ENCODE measurements around the gene AUTS2.

- no peak for TF ChIP-seq L3MBTL2 (conservative IDR thresholded peaks at IDR 0.05)
- no peak for TF ChIP-seq SUZ12 (IDR thresholded peaks at IDR 0.05)
- no peak for TF ChIP-seq SP1 (IDR thresholded peaks at IDR 0.05)
- no peak for TF ChIP-seq FOXM1 (IDR thresholded peaks at IDR 0.05; ENCODE audit: borderline replicate concordance)
- no peak for TF ChIP-seq ZNF384 (IDR thresholded peaks at IDR 0.05)
- no peak for TF ChIP-seq ELF4 (IDR thresholded peaks at IDR 0.05)
Observed at GRCh38 chr7:70006261-70006920, 408.1 kb downstream of the AUTS2 start.
